GM21723 (cell line): ENCODE measurements around the gene TMEM140.

ENCODE experiments used
- ATAC-seq: cut with Tn5 transposase; IDR thresholded peaks from one replicate; pipeline ENCODE4 v1.9.1; 2021; ENCODE audit warnings: mild to moderate bottlenecking, moderate library complexity; ENCODE audit not compliant: unreplicated experiment

Gene TMEM140

DNA sequence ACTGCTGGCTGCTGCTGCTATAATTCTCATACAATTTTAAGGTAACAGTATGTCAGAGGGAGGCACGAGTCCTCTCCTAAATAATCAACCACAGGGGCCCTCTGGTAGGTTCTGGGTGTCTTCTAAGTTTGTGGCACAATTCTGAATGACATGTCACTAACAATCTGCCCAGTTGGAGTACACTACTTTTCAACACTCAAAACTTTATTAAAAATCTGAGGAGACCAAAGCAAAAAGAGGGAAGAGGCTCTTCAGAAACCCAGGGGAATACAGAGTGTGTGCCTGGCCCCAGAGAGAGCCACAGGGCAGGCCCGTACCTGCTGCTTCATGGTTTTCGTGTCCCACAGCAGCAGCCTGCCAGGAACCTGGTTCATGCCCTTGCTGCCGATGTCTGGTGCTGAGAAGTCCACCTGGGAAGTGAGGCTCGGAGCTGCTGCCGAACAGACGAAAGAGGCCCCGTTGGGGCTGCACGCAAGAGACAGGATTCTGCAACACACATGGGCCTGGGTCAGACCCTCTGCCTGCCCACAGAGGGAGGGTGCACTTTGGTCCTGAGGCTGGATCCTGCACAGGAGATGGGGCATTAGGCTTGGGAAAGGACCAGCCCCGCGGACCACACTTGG, 45.2 kb downstream of the TMEM140 start:
- ATAC-seq, result no peak

DNA sequence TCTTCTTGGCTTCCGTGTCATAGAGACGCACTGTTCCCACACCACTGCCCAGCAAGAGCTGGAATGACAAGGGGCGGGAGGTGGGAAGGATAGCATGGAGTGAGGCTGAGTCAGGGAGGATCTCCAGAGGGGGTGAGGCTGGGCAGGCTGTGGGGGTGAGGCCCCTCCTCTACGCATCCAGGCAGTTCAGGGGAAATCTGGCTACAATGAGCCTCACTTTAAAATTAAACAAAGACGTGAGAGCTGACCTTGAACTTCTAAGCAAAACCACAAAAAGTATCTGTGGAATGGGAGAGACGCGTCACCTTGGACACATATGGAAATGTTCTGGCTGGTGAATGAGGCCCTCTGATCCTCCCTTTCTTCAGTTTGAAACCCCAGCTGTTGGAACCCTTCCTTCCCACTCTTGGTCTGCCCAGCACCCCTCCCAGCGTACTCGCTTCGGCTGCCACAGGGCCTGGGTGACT, 45.8 kb downstream of the TMEM140 start:
- no peak for ATAC-seq

DNA sequence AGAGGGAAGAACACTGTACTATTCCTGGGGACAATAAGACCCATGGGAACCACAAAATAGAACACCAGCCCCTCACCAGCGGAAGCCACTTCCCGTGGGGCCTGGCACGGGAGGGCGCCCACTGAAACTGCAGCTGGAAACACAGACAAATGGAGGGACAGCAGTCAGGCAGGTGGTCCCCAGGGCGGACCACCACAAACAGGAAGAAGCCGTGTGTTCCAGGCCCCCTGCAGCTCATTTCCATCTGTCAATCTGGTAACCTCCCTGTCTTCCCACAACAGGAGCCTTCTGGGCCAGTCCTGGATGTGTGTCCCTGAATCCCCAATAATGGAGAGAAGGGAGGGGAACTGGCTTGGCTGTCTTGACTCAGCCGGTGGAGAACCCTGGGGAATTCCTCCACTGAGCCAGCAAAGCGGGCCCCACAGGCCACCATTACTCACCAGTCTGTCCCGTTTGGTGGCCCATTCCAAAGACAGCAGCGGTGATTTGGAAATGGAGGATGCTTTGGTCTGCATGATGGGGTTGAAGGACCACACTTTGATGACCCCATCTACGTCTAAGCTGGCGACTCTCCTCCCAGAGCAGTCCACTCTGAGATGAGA, 46.7 kb downstream of the TMEM140 start:
- no peak for ATAC-seq

GRCh38 chr7:135195156-135195555, 47.3 kb downstream of the TMEM140 start:
- ATAC-seq, result no peak

GRCh38 chr7:135195968-135196629, 48.2 kb downstream of the TMEM140 start:
- ATAC-seq, result no peak

DNA sequence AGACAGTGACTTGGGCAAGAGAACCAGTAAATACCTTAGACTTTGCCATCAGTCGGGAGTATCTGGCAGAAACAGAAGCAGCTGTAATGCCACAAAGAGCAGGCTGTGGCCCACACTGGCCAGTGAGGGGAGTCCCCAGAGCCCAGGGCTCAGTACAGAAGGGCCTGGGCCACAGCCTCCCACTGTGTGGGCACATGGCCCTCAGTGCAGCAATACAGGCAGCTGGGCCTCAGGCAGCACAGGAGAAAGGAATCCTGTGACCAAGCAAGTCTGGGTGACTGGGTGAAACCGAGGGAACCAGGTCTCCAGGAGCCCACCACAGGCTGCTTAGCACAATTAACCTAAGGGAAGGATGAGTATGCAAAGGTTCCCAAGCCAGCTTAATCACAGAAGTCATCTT, 49.5 kb downstream of the TMEM140 start:
- no peak for ATAC-seq

DNA sequence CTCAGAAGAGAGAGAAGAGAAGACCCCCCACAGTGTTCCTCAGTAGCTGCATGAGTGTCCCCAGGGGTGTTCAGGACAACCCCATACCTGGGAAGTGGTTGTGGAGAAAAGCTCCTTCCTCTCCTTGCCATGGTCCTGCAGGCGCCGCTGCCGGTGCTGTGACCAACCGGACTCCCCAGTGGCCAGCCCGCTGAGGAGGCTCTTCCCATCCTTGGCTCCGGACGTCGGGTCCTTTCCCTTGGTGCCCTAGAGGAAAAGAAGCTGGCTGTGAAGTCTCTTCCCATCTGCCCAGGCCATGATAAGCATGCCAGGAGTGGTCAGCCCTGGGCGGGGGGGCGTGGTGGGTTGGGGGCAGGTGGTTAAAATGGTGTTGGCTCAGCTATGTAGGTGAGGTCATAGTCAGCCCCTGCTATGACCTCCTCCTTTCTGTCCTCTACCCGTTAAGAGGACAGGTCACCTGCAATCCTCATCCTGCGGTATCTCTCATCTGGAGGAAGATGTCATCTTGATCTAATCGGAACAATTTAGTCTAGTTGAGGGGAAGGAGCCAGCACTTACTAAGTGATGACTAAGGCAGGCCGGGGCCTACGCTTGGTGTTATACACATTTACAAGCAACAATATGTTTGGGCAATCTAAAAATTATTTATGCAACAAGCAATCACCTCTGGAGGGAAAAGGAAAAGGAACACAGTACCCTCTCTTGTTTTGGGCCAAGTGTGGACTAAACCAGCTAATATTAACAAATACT, 50.2 kb downstream of the TMEM140 start:
- ATAC-seq, result no peak

- no peak for ATAC-seq
Observed at GRCh38 chr7:135199439-135199838, 51.6 kb downstream of the TMEM140 start.

DNA sequence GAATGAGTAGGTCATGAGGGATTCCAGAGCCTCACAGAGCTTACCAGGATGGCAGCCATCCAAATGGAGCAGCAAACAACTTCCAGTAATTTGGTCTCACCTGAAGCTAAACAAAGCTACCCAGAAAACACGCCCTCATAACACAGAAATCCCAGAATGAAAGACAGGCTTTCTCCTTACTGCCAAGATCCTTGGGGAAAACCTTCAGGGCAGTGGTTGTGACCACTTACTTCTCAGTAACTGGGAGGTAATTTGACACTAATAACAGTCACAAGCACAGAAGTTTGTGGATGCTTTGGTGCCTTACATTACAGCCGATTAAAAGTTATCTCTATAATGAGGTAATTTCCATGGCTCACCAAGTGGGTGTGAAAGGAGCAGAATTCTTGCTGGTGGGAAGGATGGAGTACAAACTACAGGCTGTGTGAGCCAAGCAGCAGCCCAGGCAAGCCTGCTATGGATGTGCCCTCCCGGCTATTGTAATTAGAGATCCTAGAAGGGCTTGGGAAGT, 53.0 kb downstream of the TMEM140 start:
- no peak for ATAC-seq

DNA sequence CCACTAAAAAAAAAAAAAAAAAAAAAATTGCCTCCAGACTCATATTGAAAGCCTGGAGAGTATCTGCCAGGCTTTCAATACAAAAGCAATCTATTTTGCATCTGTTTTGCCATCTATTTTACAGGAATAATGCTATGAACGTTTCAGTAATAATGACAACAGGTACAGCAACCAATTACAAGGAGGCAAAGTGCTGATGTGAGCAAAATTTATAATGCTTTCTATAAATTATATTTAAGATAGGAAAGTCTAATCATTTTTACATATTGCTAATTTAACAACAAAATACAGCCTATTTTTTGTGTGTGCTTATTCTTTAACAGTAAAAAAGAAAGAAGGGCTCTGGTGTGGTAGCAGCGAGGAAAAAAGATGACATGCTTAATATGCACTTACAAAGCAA, 53.5 kb downstream of the TMEM140 start:
- no peak for ATAC-seq

GRCh38 chr7:135204341-135204749, 56.5 kb downstream of the TMEM140 start:
- no peak for ATAC-seq

DNA sequence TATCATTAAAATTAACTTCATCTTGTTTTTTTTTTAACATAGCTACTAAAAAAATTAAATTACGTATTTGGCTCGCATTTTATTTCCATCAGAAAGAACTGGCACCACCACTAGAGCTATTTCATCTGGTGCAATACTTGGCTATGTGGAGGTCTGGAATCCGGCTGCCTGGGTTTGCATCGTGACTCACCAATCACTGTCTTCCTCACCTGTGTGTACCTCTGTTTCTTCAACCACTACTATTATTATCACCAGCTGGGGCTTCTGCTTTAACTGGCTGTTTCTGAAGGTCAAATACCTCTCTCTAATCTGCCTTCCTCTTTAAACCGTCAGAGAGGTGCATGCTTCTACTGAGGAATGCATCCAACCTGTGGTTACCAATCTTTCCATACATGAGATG, 57.0 kb downstream of the TMEM140 start:
- no peak for ATAC-seq

GRCh38 chr7:135205850-135206249, 58.0 kb downstream of the TMEM140 start:
- ATAC-seq, result no peak

- ATAC-seq, result peak; percentile 34
Observed at GRCh38 chr7:135206941-135207391, 59.1 kb downstream of the TMEM140 start.

DNA sequence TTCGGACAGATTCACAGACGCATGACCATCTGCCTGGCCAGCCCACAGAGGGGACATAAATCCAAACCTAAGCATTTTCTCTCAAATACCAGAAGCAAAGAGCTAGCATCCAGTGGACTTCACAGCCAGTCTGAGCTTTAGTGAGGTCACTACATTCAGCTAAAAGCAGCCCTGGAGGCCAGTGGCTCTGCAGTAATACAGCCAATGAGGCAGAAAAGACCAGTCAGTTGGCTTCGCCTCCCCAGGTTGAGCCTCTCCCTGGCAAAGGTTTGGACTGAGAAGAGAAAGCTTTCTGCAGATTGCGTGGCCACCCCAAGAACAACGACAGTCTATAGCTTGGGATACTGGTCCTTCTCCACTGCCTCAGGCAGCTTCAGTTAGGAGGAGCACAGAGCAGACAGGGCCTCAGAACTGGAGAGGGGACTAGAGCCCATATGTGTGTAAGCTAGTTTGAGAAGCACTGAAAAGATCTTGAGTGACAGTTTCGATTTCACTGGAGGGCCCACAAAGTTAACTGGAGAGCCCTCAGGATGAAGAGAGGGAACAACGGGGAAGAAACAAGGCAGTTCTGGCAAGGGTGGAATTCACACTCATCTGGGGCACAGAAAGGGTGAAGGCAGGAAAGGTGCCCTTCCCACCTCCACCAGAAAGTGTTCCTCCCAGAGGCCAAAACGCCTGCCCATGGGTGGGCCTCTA, 59.7 kb downstream of the TMEM140 start:
- peak; percentile 17 for ATAC-seq

- no peak for ATAC-seq
Observed at GRCh38 chr7:135208102-135208793, 60.4 kb downstream of the TMEM140 start.

DNA sequence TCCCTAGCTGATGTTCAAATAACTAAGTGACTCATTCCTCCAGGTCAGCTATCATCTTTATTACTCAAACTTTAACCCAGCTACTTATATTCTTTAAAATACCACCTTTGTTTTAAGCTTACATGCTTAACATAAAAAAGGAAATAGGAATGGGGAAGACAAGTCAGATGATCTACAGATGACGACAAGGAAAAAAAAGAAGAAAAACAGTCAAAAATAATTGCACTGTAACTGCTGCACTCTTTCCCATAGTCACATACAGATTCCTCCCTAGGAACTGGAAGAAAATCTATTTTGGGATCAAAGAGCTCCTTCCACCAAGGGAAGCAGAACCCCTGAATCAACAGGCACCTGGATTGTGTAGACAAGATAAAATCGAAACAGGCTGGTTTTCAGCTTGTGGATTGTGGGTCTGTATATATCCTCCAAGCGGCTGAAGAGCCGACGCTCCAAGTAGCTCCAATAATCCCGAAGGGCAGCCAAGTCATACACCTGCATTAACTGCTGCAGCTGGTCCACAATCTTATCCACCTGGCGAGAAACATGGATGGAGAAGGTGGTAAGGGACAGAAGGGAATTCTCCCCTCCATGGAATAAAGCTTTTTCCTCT, 61.5 kb downstream of the TMEM140 start:
- ATAC-seq, result no peak

DNA sequence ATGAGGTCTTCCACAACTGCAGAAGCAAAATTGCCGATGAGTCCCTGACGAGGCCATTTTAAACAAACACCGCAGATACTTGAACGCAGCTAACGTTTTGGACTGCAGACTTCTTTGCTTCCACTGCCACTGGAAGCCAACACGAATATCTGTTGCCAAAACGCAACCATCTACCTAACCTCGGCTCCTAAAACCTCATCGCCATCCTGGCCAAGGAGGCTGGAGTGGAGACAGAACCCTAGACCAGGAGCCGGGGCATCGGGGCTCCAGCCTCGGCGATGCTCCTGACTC, 63.0 kb downstream of the TMEM140 start:
- ATAC-seq, result peak; percentile 9

DNA sequence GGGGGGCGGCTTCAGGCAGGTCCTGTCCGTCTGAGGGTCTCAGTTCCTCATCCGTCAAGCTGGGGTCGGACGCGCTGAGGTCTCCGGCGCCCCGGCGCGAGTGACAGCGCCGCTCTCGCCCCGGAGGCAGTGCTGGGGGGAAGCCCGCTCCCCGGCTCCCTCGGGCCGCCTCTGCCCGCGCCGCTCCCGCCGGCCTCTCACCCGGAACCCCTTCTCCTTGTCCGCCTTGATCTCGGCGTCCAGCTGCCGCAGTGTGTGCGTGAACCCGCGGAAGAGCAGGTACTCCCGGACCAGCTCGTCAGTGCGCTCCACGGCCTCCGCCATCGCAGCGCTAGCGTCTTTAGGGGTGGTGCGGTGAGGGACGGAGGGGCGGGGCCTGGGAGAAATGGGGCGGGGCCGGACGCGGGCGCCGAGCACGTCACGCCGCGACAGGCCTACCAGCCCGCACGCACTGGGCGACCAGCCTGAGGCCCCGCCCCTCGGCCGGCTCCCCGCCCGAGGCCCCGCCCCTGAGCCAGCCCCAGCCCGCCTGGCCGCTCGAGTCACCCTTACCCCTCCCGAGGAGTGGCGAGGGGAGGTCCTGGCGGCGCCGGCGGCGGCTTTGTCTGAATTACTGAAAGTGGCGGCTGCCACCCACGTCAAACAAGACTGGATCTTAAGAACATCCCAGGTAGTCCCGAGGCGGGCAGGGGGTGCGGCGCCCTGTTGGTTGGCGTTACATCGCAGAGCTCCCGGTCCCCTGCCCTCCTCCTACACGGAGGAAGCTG, 63.5 kb downstream of the TMEM140 start, which contains the start of gene WDR91:
Gene WDR91, minus strand, starts transcription at position 348 of the 767 bp plus-strand sequence. Its CDS starts 24 bp downstream, at position 324.
- ATAC-seq, result peak; percentile 82
